MCF 10A (cell line): ENCODE results near the gene B4GALNT3. TPM values are rescaled to one million over a fixed set of nuclear protein-coding genes. Genes with fewer than 3 reads are reported as not detected.

ENCODE experiments used
- BruUV-seq: library from RNA; stranded (reverse); fragments of 400-500 nt; replicated peaks from 2 replicates; lab custom pipeline; 2021; lab: Mats Ljungman, UMichigan
- CTCF ChIA-PET: fragments of 300-600 bp; sonication (Branson Sonifier 250); formaldehyde crosslinking; extraction: SDS; loops from one replicate; lab custom pipeline; 2021; ENCODE audit warnings: antibody characterized with exemption, inconsistent platforms; lab: Yijun Ruan, JAX
- POLR2A ChIA-PET: fragments of 300-600, 350-650 bp; sonication (Branson Sonifier 250); formaldehyde crosslinking; extraction: SDS; loops from one replicate; lab custom pipeline; 2020; ENCODE audit warnings: antibody characterized with exemption, inconsistent platforms; lab: Yijun Ruan, JAX
- DNase-seq: peaks from one replicate; pipeline ENCODE4 v3.0.0-alpha.2; 2018; ENCODE audit not compliant: unreplicated experiment
- H3K27ac Mint-ChIP-seq: one replicate; pipeline ENCODE4 v1.8.0; 2022; ENCODE audit warnings: mild to moderate bottlenecking, low read depth, mixed read lengths; ENCODE audit not compliant: unreplicated experiment
- H3K27me3 Mint-ChIP-seq: one replicate; pipeline ENCODE4 v1.8.0; 2022; ENCODE audit warnings: mixed read lengths; ENCODE audit not compliant: insufficient read depth, unreplicated experiment
- H3K36me3 Mint-ChIP-seq: one replicate; pipeline ENCODE4 v1.8.0; 2022; ENCODE audit warnings: mild to moderate bottlenecking, moderate library complexity, mixed read lengths; ENCODE audit not compliant: insufficient read depth, unreplicated experiment
- H3K4me1 Mint-ChIP-seq: one replicate; pipeline ENCODE4 v1.8.0; 2022; ENCODE audit warnings: mixed read lengths; ENCODE audit not compliant: insufficient read depth, unreplicated experiment
- H3K4me3 Mint-ChIP-seq: one replicate; pipeline ENCODE4 v1.8.0; 2022; ENCODE audit warnings: mild to moderate bottlenecking, moderate library complexity, mixed read lengths; ENCODE audit not compliant: unreplicated experiment
- H3K9me3 Mint-ChIP-seq: one replicate; pipeline ENCODE4 v1.8.0; 2022; ENCODE audit warnings: mixed read lengths; ENCODE audit not compliant: unreplicated experiment
- intact Hi-C: fragments of 100-400 bp; cut with micrococcal nuclease; formaldehyde crosslinking; loops from 2 replicates; pipeline ENCODE4 v1.14.1; 2022
- total RNA-seq: library from RNA; stranded (reverse); gene quantifications from 2 replicates; pipeline ENCODE4 v1.2.3, GENCODE V29; 2022
- TF ChIP-seq, protein P1 (sequence below): fragments of 200-600 bp; IDR thresholded peaks from one replicate; pipeline ENCODE4 v1.8.0; 2022; ENCODE audit warnings: antibody characterized with exemption, mild to moderate bottlenecking; ENCODE audit not compliant: unreplicated experiment

Gene B4GALNT3
- total RNA-seq, 1 experiment from 2014 or later = 0.68 TPM

DNA sequence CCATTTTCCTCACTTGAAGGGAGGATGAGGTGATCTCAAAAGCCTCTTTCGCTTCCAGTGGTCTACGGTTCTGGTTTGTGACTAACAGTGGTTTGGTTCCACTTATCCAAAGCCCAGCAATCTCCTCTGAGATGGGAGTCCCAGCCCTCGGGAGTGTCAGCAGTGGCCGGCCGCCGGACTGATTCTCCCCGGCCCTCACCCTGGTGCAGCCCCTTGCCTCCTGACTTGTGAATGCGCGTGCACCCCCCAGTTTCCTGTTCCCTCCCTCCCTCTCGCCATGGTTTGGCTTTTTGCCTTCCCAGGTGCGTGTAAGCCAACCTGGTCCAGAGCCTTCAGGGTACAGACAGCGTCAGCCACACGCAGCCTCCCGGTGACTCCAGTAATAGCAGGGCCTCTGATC lies 74.5 kb downstream of the B4GALNT3 start:
- POLR2A ChIA-PET = no interaction called here
- no TSS peak for BruUV-seq
- TF ChIP-seq, protein P1, sequence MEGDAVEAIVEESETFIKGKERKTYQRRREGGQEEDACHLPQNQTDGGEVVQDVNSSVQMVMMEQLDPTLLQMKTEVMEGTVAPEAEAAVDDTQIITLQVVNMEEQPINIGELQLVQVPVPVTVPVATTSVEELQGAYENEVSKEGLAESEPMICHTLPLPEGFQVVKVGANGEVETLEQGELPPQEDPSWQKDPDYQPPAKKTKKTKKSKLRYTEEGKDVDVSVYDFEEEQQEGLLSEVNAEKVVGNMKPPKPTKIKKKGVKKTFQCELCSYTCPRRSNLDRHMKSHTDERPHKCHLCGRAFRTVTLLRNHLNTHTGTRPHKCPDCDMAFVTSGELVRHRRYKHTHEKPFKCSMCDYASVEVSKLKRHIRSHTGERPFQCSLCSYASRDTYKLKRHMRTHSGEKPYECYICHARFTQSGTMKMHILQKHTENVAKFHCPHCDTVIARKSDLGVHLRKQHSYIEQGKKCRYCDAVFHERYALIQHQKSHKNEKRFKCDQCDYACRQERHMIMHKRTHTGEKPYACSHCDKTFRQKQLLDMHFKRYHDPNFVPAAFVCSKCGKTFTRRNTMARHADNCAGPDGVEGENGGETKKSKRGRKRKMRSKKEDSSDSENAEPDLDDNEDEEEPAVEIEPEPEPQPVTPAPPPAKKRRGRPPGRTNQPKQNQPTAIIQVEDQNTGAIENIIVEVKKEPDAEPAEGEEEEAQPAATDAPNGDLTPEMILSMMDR = no peak
- no peak overlapping the region for H3K4me3 Mint-ChIP-seq
- intact Hi-C loops = no loop called here
- no peaks in the 10 kb centered on the region for H3K36me3 Mint-ChIP-seq
- no peaks in the 10 kb centered on the region for H3K9me3 Mint-ChIP-seq
- H3K4me1 Mint-ChIP-seq = peaks cover 21% of the 10 kb centered on the region
- no peak overlapping the region for H3K27ac Mint-ChIP-seq
- DNase-seq = no peak
- H3K27me3 Mint-ChIP-seq = no peaks in the 10 kb centered on the region
- CTCF ChIA-PET = interaction anchor here (0.6 to 10.2 kb wide), 2 partner anchors 13 to 31 kb away, joined by 3 to 81 read pairs; no protein-coding TSS in a partner anchor

DNA sequence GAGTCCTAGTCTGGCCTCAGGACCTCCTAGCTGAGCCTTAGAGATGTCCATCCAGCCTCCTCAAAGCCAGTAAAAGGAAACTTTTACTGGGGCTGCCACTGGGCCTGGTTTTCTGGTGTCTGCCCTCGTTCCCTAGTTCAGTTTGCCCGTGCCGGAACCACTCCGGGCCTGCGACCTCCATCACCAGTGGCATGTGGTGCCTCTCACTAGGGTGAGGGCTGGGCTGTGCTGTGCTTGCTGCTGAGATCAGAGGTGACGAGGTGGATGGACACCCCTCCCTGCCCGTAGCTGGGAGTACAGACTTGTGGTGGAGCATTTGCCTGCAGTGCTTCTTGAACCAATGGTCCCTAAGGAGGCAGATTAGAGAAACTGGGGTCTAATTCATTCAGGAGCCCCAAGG lies 75.7 kb downstream of the B4GALNT3 start:
- CTCF ChIA-PET = interaction anchor here (0.8 to 10.2 kb wide), 8 partner anchors 10 to 93 kb away, joined by 3 to 81 read pairs (median 4); no protein-coding TSS in a partner anchor
- intact Hi-C loops = no loop called here
- H3K27ac Mint-ChIP-seq = no peak overlapping the region
- no peaks in the 10 kb centered on the region for H3K36me3 Mint-ChIP-seq
- H3K9me3 Mint-ChIP-seq = no peaks in the 10 kb centered on the region
- no peak overlapping the region for H3K4me3 Mint-ChIP-seq
- DNase-seq = no peak
- H3K27me3 Mint-ChIP-seq = no peaks in the 10 kb centered on the region
- TF ChIP-seq, protein P1 = no peak
- POLR2A ChIA-PET = no interaction called here
- peaks cover 19% of the 10 kb centered on the region for H3K4me1 Mint-ChIP-seq
- BruUV-seq = no TSS peak

DNA sequence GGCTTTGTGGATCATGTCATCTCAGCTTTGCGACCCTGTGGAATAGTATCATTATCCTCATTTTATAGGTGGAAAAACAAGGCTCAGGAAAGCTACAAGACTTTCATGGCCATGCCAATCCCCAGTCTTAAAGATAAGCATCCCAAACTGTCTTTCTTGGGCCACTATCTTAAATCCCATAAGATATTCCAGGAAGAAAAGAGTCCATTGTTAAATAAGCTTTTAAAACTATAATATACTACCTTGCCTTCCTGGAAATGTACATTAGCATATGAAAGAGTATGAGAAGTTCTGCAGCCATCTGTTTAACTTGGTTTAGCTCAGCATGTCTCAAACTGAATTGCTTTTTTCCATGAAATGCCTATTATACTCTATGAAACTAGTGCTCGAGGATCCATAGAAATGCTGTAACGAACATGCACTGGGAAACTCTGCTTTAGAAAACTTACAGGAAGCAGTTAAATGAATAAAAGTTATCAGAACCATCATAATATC lies 77.1 kb downstream of the B4GALNT3 start:
- ChIA-PET CTCF (interaction anchor here (0.6 to 10.2 kb wide), 8 partner anchors 8 to 278 kb away, joined by 3 to 81 read pairs (median 6); no protein-coding TSS in a partner anchor), POLR2A (interaction anchor here (0.6 to 2.1 kb wide), 5 partner anchors 11 to 74 kb away, joined by 3 to 5 read pairs (median 4); no protein-coding TSS in a partner anchor)
- TF ChIP-seq, protein P1 = no peak
- no peak overlapping the region for H3K27ac Mint-ChIP-seq
- H3K9me3 Mint-ChIP-seq = no peaks in the 10 kb centered on the region
- no peak for DNase-seq
- BruUV-seq = no TSS peak
- peaks cover 13% of the 10 kb centered on the region for H3K4me1 Mint-ChIP-seq
- H3K36me3 Mint-ChIP-seq = no peaks in the 10 kb centered on the region
- no peak overlapping the region for H3K4me3 Mint-ChIP-seq
- intact Hi-C loops = no loop called here
- no peaks in the 10 kb centered on the region for H3K27me3 Mint-ChIP-seq

DNA sequence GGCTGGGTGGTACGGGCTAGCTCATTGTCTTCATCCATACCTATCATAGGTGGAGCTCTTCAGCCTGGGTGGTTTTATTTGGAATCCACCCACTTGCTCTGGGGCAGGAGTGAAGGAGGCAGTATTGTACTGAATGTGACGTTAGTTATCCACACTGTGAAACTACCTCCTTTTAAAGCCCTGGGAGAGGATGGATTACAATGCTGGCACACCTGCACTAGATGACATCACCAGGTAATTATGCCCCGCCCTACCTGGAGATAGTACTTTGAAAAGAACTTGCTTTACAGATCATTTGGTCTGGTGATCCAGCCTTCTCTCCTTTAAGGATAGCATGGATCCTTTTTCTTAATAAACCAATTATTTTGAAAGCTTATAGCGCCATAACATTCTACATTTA lies 78.0 kb downstream of the B4GALNT3 start:
- no TSS peak for BruUV-seq
- ChIA-PET CTCF (interaction anchor here (0.6 to 10.2 kb wide), 6 partner anchors 7 to 95 kb away, joined by 3 to 81 read pairs (median 6); no protein-coding TSS in a partner anchor), POLR2A (interaction anchor here (1.3 to 2.1 kb wide), 2 partner anchors 30 to 34 kb away, joined by 3 to 5 read pairs; no protein-coding TSS in a partner anchor)
- no peaks in the 10 kb centered on the region for H3K9me3 Mint-ChIP-seq
- intact Hi-C loops = no loop called here
- TF ChIP-seq, protein P1 = no peak
- peaks cover 13% of the 10 kb centered on the region for H3K4me1 Mint-ChIP-seq
- no peak overlapping the region for H3K4me3 Mint-ChIP-seq
- H3K27ac Mint-ChIP-seq = no peak overlapping the region
- peak; percentile 76 for DNase-seq
- no peaks in the 10 kb centered on the region for H3K27me3 Mint-ChIP-seq
- no peaks in the 10 kb centered on the region for H3K36me3 Mint-ChIP-seq
